ENCODE measurements around the gene EWSR1.
A peak's percentile ranks its signal among the peaks of the same experiment; 100 is the strongest.
"Not testable (repeated sequence)": the region's sequence is repeated elsewhere in the genome, so short reads cannot be mapped to it uniquely, and the experiment has no call there.

The EWSR1 gene

DNA sequence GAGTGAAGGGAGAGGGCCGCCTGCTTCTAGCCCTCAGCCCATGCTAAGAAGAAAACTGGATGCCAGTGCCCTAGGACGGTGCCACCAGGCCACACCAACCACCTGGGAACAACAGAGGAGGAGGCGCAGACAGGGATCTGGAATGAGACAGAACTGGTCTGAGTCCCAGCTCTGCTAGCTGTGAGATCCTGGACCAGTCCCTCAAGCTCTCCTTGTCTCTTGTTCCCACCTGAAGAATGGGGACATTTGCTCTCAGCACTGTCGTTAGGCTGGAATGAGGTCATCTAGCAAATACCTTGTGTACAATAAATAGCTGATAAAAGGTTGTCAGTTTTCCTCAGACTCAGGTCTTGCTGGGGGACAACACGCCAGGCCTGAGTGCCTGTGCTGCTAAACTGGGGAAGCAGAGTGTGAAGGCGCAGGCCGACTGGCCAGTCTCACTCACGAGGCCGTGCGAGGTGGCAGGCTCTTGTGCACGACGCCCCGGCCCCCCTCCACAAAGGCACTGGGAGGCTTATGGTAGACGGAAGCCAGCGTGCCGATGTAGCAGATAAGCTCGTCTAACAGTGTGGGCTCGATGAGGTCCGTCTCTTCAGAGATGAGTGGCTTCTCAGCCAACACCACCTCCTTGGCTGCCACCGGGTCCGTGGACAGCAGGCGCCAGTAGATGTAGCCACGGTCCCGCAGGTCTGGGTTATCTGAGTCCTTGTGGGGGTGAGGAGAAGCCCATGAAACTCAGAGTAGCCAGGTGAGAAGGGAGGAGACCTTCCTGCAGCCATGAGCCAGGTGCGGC, 73.2 kb downstream of the EWSR1 start:
- no peak for DNase-seq

DNA sequence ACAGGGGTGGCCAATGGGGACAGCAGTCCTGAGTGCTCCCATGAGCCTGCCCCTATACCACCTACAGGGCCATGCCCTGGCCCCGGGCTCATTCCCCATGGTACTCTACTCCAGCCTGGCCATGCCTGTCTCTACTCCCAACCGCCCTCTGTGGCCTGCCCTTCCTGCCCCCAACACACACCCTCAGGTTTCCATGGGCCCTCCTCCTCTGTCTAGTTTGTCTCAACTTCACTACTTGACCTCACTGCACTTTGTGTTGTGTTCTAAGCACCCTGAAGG, 73.7 kb downstream of the EWSR1 start:
- no peak for DNase-seq

DNA sequence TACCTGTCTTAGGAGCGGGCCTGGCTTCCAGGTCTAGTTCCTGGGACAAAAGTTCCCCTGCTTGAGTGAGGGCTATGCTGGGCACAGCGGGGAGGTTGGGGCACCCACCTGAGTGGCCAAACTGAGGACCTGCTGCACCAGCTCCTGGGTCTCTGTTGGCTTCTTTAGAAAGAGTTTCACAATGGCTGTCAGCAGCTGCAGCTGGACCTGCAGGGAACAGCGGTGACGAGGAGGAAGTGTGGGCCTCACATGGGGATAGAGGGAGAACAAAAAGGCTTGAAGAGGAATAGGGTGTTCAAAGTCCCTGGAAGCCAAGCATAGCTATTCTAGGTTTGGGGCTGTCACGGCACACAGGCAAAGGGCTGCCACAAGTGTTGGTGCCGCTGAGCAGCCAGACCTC, 74.1 kb downstream of the EWSR1 start:
- no peak for DNase-seq

DNA sequence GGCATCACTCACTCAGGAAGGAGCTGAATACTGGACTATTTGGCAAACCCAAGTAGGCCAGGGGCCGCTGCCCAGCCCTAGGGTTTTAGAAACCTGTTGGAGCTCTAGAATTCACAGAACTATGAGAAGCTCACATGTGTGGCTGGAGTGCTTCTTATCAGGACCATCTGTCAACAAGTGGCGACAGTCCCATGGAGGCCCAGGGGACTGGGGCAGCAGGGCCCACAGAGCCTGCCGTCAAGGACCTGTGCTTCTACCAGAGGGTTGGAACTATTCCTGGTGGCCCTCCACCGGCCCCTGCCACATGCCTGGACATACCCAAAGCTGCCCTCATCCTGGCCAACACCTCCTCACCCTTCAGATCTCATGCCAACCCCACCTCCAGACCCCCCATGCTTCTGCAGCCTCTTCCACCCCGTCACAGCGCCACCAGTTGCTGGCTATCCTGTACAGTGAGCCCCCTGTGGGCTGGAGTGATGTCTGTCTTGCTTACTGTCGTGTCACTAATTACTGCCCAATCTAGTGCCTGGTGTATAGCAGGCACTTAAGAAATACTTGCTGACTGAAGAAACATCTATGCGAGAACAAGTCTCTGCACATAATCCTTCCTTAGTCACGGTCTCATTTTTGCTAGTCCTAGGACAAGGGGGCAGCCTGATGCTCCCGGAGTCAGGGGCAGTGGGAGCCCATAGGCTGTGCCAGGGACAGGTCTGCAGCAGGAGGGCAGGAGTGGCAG, 74.7 kb downstream of the EWSR1 start:
- no peak for DNase-seq

DNA sequence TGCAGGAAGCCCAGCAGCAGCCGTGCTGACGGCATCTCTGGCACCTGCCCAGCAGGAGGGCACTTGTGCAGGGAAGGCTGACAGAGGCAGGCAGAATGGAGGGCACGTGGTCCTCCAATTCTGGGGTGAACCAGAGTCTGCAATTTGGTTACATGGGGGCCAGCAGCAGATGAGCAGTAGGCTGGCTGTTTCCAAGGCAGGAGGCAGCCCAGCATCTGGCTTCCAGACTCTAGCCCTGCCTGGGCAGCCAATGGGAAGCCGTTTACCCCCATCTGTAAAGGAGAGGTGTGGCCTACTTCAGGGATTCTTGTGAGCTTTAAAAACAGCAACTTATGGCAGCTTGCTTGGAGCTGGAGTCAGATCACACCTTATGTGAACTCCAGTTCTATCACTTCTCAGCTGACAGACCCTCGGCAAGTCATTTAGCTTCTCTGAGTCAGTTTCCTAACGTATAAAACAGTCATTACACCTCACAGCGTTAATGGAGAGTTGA, 75.3 kb downstream of the EWSR1 start:
- peak; percentile 68 for DNase-seq

DNA sequence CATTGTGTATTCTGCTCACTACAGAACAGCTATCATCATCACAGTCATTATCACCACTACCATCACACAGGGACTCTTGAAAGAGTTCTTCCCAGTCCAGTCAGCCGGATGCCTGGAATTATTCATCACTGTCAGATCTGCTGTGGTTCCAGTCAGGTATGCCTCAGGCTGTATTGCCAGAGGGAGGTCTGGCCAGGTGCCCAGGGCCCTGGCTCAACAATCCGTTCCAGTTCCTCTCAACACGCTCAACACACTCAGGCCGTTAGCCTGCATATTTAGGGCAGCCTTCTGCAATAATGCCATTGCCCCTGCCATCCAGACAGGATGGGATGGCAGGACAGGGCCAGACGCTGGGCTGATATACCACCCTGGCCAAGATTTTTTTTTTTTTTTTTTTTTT, 76.1 kb downstream of the EWSR1 start:
- DNase-seq, result peak; percentile 51

DNA sequence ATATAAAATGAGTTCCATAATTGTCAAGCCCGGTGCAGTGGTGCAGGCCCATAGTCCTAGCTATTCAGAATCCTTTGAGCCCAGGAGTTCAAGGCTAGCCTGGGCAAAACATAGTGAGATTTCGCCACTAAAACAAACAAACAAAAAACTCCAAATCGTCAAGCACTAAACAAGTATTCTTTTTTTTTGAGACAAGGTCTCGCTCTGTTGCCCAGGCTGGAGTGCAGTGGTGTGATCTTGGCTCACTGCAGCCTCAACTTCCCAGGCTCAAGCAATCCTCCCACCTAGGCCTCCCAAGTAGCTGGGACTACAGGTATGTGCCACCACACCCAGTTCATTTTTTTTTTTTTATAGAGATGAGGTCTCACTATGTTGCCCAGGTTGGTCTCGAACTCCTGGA, 76.8 kb downstream of the EWSR1 start:
- not testable (repeated sequence) for DNase-seq

DNA sequence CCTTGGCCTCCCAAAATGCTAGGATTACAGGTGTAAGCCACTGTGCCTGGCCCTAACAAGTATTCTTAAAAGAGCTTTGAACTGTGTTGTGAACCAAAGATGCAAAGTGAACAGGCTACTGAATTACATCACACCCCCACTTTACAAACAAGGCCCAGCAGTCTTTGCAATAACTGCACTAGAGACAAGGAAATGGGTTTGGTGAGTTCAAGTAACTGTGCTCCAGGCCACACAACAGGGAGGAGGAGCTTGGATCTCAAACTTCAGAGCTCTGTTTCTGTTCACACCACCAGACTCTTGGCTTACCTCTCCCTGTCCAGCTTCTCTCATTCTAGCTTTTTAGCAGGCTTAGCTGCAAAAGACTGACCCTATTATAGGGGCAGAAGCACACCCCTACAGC, 77.9 kb downstream of the EWSR1 start:
- DNase-seq, result no peak

DNA sequence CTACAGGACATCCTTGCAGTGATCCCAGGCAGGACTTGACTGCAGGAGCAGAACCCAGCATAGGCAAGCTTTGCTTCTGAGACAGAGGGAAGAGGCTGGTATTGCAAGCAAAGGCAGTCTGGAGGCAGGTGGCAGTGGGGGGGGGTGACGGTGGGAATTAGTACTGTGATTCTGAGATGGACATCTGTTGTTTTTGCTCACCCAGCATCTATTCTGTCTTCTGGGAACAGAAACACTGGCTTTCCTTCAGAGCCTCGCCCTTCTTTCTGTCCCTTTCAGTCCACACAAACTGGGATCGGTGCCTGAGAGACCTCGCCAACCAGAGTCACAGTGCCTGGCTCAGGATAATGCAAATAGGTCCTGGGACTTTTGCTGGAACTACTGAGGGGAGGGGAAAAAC, 78.6 kb downstream of the EWSR1 start:
- DNase-seq, result no peak

DNA sequence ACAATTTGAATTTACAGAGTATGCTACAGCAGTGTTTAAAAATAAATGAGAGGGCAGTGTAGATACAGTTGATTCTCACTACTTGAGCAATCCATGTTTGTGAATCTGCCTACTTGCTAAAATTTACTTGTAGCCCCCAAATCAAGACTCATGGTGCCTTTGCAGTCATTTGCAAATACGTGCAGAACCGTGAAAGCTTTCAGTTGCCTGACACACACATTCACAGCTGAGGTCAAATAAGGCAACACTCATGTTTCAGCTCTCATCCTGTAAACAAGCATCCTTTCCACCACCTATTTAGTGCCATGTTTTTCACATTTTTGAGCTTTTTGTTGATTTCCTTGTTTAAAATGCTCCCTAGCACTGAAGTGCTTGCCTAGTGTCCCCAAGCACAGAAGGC, 80.0 kb downstream of the EWSR1 start:
- DNase-seq, result no peak

DNA sequence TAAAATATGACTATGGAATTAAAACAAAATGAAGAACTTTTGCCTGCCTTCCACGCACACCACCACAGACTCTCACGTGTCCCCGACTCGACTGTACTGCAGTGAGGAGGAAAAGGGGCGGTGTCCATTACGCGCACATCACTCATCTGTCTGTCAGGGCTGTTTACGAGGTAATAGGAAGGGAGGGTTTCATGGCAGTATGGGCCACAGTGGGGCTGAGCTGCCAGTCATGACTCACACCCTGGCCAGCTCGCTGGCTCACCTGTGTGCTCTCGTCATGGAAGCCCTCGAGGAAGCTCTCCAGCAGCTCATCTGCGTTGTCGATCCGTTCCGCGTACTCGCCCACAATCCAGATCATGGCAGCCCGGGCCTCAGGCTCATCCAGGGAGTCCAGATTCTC, 80.9 kb downstream of the EWSR1 start:
- no peak for DNase-seq

Data from DMS79 (cell line).